ENCODE data around the gene SACS. TPM values are rescaled to one million over a fixed set of nuclear protein-coding genes. Genes with fewer than 3 reads are reported as not detected.

The SACS gene
- total and polyA plus RNA-seq, 2 donors (not counting 1 experiment from before 2014, with no cell fraction given), result 6.8 to 21.4 TPM

- no peaks in the 10 kb centered on the region for H3K4me1 ChIP-seq (ENCODE audit: control insufficient read depth in 2 of 2, insufficient read depth in 2 of 2, low read length in 2 of 2)
- H3K4me3 ChIP-seq (ENCODE audit: control extremely low read depth in 1 of 5, extremely low read depth in 1 of 5, insufficient read depth in 1 of 5, low read depth in 2 of 5, low read length in 4 of 5), result no peak overlapping the region
- POLR2A ChIA-PET, result no interaction called here
- no peak overlapping the region for H3K27ac ChIP-seq (ENCODE audit: low read length in 2 of 2)
- no peak for ATAC-seq (ENCODE audit: low read depth)
- Mint-ChIP-seq H3K9me3 (ENCODE audit: insufficient read depth) (peaks cover 2% of the 10 kb centered on the region), H3K4me1 (no peaks in the 10 kb centered on the region), H3K27ac (no peak overlapping the region), H3K4me3 (no peak overlapping the region), H3K27me3 (peaks cover 16% of the 10 kb centered on the region)
- intact Hi-C loops (cut with micrococcal nuclease), result no loop called here
- no peaks in the 10 kb centered on the region for H4K20me1 ChIP-seq (ENCODE audit: control insufficient read depth, insufficient read depth, low read length, poor library complexity, severe bottlenecking)
- no peak for DNase-seq
- CTCF ChIA-PET, result no interaction called here
- H3K9me3 ChIP-seq (ENCODE audit: control extremely low read depth in 1 of 3, control insufficient read depth in 2 of 3, insufficient read depth in 1 of 3, low read length in 2 of 3), result peaks cover 0 to 3% (median 0%) of the 10 kb centered on the region in 3 donors
- TF ChIP-seq EZH2 (IDR thresholded peaks at IDR 0.05; ENCODE audit: borderline replicate concordance, insufficient read depth, low read depth, low read length, poor library complexity, severe bottlenecking), result no peak
- TF ChIP-seq CTCF (IDR thresholded peaks at IDR 0.05), result no peak
- WGBS (ENCODE audit: insufficient coverage), result 90% methylated on average over 7 of the region's 9 CpGs
- no peaks in the 10 kb centered on the region for H3K36me3 ChIP-seq (replicated peaks in 1 of 2; ENCODE audit: control extremely low read depth in 1 of 2, control insufficient read depth in 1 of 2, extremely low read depth in 1 of 2, insufficient read depth in 2 of 2, low read length in 1 of 2)
- no peaks in the 10 kb centered on the region for H3K79me2 ChIP-seq (ENCODE audit: control insufficient read depth, insufficient read depth, low read length)
- no peak overlapping the region for H3K9ac ChIP-seq (ENCODE audit: low read length)
- no peak overlapping the region for H2AFZ ChIP-seq (ENCODE audit: insufficient read depth, low read depth, low read length, poor library complexity, severe bottlenecking)
- no peak overlapping the region for H3K4me2 ChIP-seq (replicated peaks; ENCODE audit: low read depth, low read length, poor library complexity, severe bottlenecking)
- peaks cover 0 to 14% (median 3%) of the 10 kb centered on the region in 4 experiments for H3K27me3 ChIP-seq (replicated peaks in 1 of 4; ENCODE audit: control extremely low read depth in 1 of 4, control insufficient read depth in 3 of 4, insufficient read depth in 4 of 4, low read length in 3 of 4)
Observed at GRCh38 chr13:23392925-23393645, 40.4 kb downstream of the SACS start.

- Histone ChIP-seq H3K4me2 (replicated peaks; ENCODE audit: low read depth, low read length, poor library complexity, severe bottlenecking) (no peak overlapping the region), H3K4me3 (ENCODE audit: control extremely low read depth in 1 of 5, extremely low read depth in 1 of 5, insufficient read depth in 1 of 5, low read depth in 2 of 5, low read length in 4 of 5) (no peak overlapping the region), H2AFZ (ENCODE audit: insufficient read depth, low read depth, low read length, poor library complexity, severe bottlenecking) (no peak overlapping the region), H4K20me1 (ENCODE audit: control insufficient read depth, insufficient read depth, low read length, poor library complexity, severe bottlenecking) (no peaks in the 10 kb centered on the region), H3K9ac (ENCODE audit: low read length) (no peak overlapping the region), H3K27ac (ENCODE audit: low read length in 2 of 2) (no peak overlapping the region), H3K9me3 (ENCODE audit: control extremely low read depth in 1 of 3, control insufficient read depth in 2 of 3, insufficient read depth in 1 of 3, low read length in 2 of 3) (peaks cover 0 to 3% (median 0%) of the 10 kb centered on the region in 3 donors), H3K36me3 (replicated peaks in 1 of 2; ENCODE audit: control extremely low read depth in 1 of 2, control insufficient read depth in 1 of 2, extremely low read depth in 1 of 2, insufficient read depth in 2 of 2, low read length in 1 of 2) (no peaks in the 10 kb centered on the region), H3K27me3 (replicated peaks in 1 of 4; ENCODE audit: control extremely low read depth in 1 of 4, control insufficient read depth in 3 of 4, insufficient read depth in 4 of 4, low read length in 3 of 4) (peaks cover 0 to 14% (median 3%) of the 10 kb centered on the region in 4 experiments), H3K79me2 (ENCODE audit: control insufficient read depth, insufficient read depth, low read length) (no peaks in the 10 kb centered on the region), H3K4me1 (ENCODE audit: control insufficient read depth in 2 of 2, insufficient read depth in 2 of 2, low read length in 2 of 2) (no peaks in the 10 kb centered on the region)
- Mint-ChIP-seq H3K27me3 (peaks cover 19% of the 10 kb centered on the region), H3K4me1 (no peaks in the 10 kb centered on the region), H3K27ac (no peak overlapping the region), H3K4me3 (no peak overlapping the region), H3K9me3 (ENCODE audit: insufficient read depth) (peaks cover 2% of the 10 kb centered on the region)
- TF ChIP-seq EZH2 (IDR thresholded peaks at IDR 0.05; ENCODE audit: borderline replicate concordance, insufficient read depth, low read depth, low read length, poor library complexity, severe bottlenecking) (no peak), CTCF (IDR thresholded peaks at IDR 0.05) (no peak)
- DNase-seq, result no peak
- no CpG with 5 or more reads among the region's 3 CpGs for WGBS (ENCODE audit: insufficient coverage)
- no peak for ATAC-seq (ENCODE audit: low read depth)
- intact Hi-C loops (cut with micrococcal nuclease), result no loop called here
- ChIA-PET POLR2A (no interaction called here), CTCF (no interaction called here)
Observed at GRCh38 chr13:23392313-23392712, 41.2 kb downstream of the SACS start.
